Immature natural killer cell (primary cell): ENCODE data around the gene ZBTB21. TPM values are rescaled to one million over a fixed set of nuclear protein-coding genes. Genes with fewer than 3 reads are reported as not detected.
A peak's percentile ranks its signal among the peaks of the same experiment; 100 is the strongest.

Experiments used
- DNase-seq, 3 donors: peaks; one replicate each; pipeline ENCODE4 v3.0.0; 2022; ENCODE audit warnings: mixed read lengths in 1 of 3
- H3K27ac Mint-ChIP-seq, 6 donors: one replicate each; pipeline ENCODE4 v1.8.0; 2020; ENCODE audit warnings: mixed read lengths in 6 of 6, mild to moderate bottlenecking in 5 of 6, inconsistent platforms in 4 of 6, moderate library complexity in 3 of 6
- H3K27me3 Mint-ChIP-seq, 3 donors: one replicate each; pipeline ENCODE4 v1.8.0; 2020 to 2021; ENCODE audit warnings: low read depth in 3 of 3, mild to moderate bottlenecking in 3 of 3, mixed read lengths in 3 of 3, moderate library complexity in 3 of 3, inconsistent platforms in 1 of 3
- H3K36me3 Mint-ChIP-seq, 3 donors: one replicate each; pipeline ENCODE4 v1.8.0; 2020; ENCODE audit warnings: mixed read lengths in 3 of 3, inconsistent platforms in 2 of 3, mild to moderate bottlenecking in 2 of 3
- H3K4me1 Mint-ChIP-seq, 2 donors: one replicate each; pipeline ENCODE4 v1.8.0; 2020; ENCODE audit warnings: inconsistent platforms in 2 of 2, mild to moderate bottlenecking in 2 of 2, mixed read lengths in 2 of 2, moderate library complexity in 1 of 2
- H3K4me3 Mint-ChIP-seq, 5 donors: one replicate each; pipeline ENCODE4 v1.8.0; 2020; ENCODE audit warnings: mild to moderate bottlenecking in 5 of 5, mixed read lengths in 5 of 5, inconsistent platforms in 3 of 5, moderate library complexity in 3 of 5
- H3K9me3 Mint-ChIP-seq, 6 donors: one replicate each; pipeline ENCODE4 v1.8.0; 2020; ENCODE audit warnings: mild to moderate bottlenecking in 6 of 6, mixed read lengths in 6 of 6, inconsistent platforms in 4 of 6, moderate library complexity in 3 of 6
- polyA plus RNA-seq, 3 donors: library from polyadenylated mRNA; unstranded; fragments of 300-500 nt; fragmentation: Illumina TruSeq; gene quantifications; one replicate each; pipeline ENCODE4 v1.2.3, GENCODE V29; 2021

The ZBTB21 gene
- 1 to 10 TPM; 1.3 to 4.1 (median 2.2) TPM for polyA plus RNA-seq

DNA sequence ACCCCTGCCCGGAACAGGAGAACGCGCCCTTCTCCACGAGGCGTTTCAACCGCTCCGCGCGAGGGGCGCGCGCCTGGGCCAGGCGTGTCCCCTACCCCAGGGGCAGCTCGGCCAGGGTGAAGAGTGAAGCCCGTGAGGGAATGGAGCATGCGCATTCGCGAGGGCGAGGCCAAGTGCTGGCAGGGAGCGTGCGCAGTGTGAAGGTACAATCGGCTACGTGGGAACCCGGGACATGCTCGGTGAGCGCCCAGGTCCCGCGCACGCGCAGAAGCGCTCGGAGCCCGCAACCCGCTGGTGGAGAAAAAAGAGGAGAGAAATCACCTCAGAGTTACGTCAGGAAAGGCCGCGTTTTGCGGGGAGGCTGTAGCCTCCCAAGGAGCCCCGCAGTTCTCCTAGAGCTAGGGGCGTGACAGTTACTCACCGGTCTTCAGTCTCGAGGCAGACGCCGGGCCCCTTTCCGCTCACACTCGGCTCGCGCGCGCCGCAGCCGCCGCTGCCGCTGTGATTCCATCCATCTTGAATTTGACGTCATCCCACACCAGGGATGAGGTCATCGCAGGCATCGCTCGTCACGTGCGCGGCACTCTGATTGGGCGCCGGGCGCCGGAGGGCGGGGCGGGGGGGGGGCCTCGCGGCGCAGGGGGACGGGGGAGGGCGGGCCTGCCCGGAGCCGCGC is at the start of gene ZBTB21:
Gene ZBTB21 (minus strand): TSS at position 530 of the 676 bp plus-strand sequence. CDS start 16,265 bp downstream, outside the sequence.
- H3K36me3 Mint-ChIP-seq = peaks cover 0 to 4% (median 0%) of the 10 kb centered on the region in 3 donors
- peak within 1 kb of the TSS; percentile 96 to 100 (median 99) for H3K27ac Mint-ChIP-seq
- peaks cover 8 to 9% of the 10 kb centered on the region in 2 donors for H3K4me1 Mint-ChIP-seq
- H3K27me3 Mint-ChIP-seq = peaks cover 8 to 17% (median 13%) of the 10 kb centered on the region in 3 donors
- DNase-seq = peak; percentile 97 to 98 (median 98)
- no peaks in the 10 kb centered on the region for H3K9me3 Mint-ChIP-seq
- peak within 1 kb of the TSS; percentile 90 to 99 (median 97) for H3K4me3 Mint-ChIP-seq

DNA sequence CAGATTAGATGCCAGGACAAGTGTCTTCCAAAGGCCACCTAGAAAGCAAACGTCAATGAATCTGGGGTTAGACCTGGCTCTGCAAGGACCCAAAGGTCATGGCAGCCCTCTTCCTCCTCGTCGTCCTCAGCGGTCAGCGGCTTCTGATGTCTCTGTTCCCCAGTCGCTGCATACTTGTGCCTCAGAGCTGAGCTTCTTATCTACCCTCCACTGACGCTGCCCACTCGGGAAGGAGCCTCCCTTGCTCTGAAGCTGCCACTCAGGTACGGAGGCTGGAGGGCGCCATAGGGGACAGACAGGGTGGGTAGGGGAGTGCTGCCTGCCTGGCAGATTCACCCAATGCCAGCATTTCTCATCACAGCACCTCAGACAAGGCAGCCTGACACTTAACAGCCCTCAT is 49.6 kb upstream of the ZBTB21 start:
- H3K27me3 Mint-ChIP-seq = peaks cover 20 to 21% (median 20%) of the 10 kb centered on the region in 3 donors

DNA sequence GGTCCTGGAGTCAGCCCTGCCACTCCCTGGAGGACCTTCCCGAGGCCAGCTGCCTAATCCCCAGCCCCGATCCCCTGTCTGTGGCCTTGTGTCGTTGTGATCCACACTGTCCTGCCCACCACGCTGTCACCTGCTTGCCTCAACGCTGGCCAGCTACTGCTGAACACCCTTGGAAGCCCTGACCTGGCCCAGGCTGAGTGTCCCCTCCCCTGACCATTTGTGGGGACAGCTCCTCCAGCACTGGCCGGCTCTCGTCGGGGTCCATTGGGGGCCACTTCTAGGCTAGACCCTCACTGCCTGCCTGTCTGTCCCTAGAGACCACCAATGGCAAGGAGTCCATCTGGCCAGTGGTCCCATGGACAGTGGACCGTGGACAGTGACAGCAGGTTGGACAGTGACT is 49.0 kb upstream of the ZBTB21 start:
- H3K27me3 Mint-ChIP-seq = peaks cover 17 to 18% (median 17%) of the 10 kb centered on the region in 3 donors
- H3K4me1 Mint-ChIP-seq = peaks cover 33 to 35% of the 10 kb centered on the region in 2 donors
- no peak overlapping the region for H3K4me3 Mint-ChIP-seq
- H3K27ac Mint-ChIP-seq = no peak overlapping the region
- H3K9me3 Mint-ChIP-seq = peaks cover 0 to 2% (median 0%) of the 10 kb centered on the region in 6 donors
- no peak for DNase-seq
- H3K36me3 Mint-ChIP-seq = no peaks in the 10 kb centered on the region

More for the DNA sequence above, 49.6 kb upstream of the ZBTB21 start:
- no peaks in the 10 kb centered on the region for H3K36me3 Mint-ChIP-seq
- H3K27ac Mint-ChIP-seq = no peak overlapping the region
- H3K4me3 Mint-ChIP-seq = no peak overlapping the region
- peaks cover 36 to 39% of the 10 kb centered on the region in 2 donors for H3K4me1 Mint-ChIP-seq
- H3K9me3 Mint-ChIP-seq = peaks cover 0 to 2% (median 0%) of the 10 kb centered on the region in 6 donors
- no peak for DNase-seq

GRCh38 chr21:42058631-42059111 is 48.5 kb upstream of the ZBTB21 start:
- peaks cover 0 to 2% (median 0%) of the 10 kb centered on the region in 6 donors for H3K9me3 Mint-ChIP-seq
- peaks cover 14 to 17% (median 16%) of the 10 kb centered on the region in 3 donors for H3K27me3 Mint-ChIP-seq
- DNase-seq = no peak
- no peak overlapping the region for H3K4me3 Mint-ChIP-seq
- no peaks in the 10 kb centered on the region for H3K36me3 Mint-ChIP-seq
- H3K27ac Mint-ChIP-seq = peak overlapping the region in 1 of 6 donors; percentile 49
- H3K4me1 Mint-ChIP-seq = peaks cover 28 to 30% of the 10 kb centered on the region in 2 donors

DNA sequence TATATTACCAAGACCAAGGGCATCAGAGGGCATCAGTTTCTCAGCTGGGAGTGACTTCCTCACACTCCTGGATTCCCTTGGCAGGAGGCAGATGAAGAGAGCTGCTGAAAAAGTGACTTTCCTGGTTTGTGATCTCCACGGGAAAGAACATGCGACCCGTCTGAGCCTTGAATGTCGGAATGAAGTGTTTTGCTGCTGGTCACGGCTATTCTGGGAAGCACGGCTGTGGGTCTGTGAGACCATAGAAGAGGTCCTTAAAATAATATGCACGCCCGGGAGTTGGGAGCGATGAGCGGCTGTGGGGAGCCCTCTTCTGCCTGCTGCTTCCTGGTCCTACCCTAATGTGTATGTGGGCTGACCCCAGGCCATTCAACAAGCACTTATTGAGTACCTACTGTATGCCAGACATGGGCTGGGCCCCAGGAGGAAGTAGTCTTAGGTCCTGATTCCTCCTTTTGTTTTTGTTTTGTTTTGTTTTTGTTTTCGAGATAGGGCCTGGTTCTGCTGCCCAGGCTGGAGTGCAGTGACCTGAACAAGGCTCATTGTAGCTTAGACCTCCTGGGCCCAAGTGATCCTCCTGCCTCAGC is 47.8 kb upstream of the ZBTB21 start:
- H3K4me3 Mint-ChIP-seq = no peak overlapping the region
- no peaks in the 10 kb centered on the region for H3K36me3 Mint-ChIP-seq
- DNase-seq = no peak
- peaks cover 10 to 21% (median 15%) of the 10 kb centered on the region in 3 donors for H3K27me3 Mint-ChIP-seq
- H3K4me1 Mint-ChIP-seq = peaks cover 21 to 23% of the 10 kb centered on the region in 2 donors
- H3K9me3 Mint-ChIP-seq = peaks cover 0 to 2% (median 0%) of the 10 kb centered on the region in 6 donors
- H3K27ac Mint-ChIP-seq = no peak overlapping the region

GRCh38 chr21:42056996-42057689 is 47.0 kb upstream of the ZBTB21 start:
- Mint-ChIP-seq H3K36me3 (no peaks in the 10 kb centered on the region), H3K9me3 (peaks cover 0 to 2% (median 0%) of the 10 kb centered on the region in 6 donors), H3K4me1 (peaks cover 13 to 15% of the 10 kb centered on the region in 2 donors), H3K27me3 (peaks cover 7 to 19% (median 15%) of the 10 kb centered on the region in 3 donors), H3K4me3 (no peak overlapping the region), H3K27ac (no peak overlapping the region)
- DNase-seq = no peak

GRCh38 chr21:42056468-42056867 is 46.3 kb upstream of the ZBTB21 start:
- no peak for DNase-seq

GRCh38 chr21:42055425-42055824 is 45.3 kb upstream of the ZBTB21 start:
- Mint-ChIP-seq H3K27me3 (peaks cover 2 to 18% (median 9%) of the 10 kb centered on the region in 3 donors), H3K36me3 (no peaks in the 10 kb centered on the region), H3K4me1 (peaks cover 0 to 2% of the 10 kb centered on the region in 2 donors), H3K4me3 (no peak overlapping the region), H3K27ac (no peak overlapping the region), H3K9me3 (peaks cover 0 to 2% (median 0%) of the 10 kb centered on the region in 6 donors)
- DNase-seq = no peak

More at GRCh38 chr21:42056468-42056867, 46.3 kb upstream of the ZBTB21 start:
- Mint-ChIP-seq H3K27me3 (peaks cover 6 to 22% (median 12%) of the 10 kb centered on the region in 3 donors), H3K4me1 (peaks cover 8% of the 10 kb centered on the region in 2 donors), H3K27ac (no peak overlapping the region), H3K9me3 (peaks cover 0 to 2% (median 0%) of the 10 kb centered on the region in 6 donors), H3K36me3 (no peaks in the 10 kb centered on the region), H3K4me3 (no peak overlapping the region)

GRCh38 chr21:42051788-42052187 is 41.6 kb upstream of the ZBTB21 start:
- peaks cover 0 to 1% (median 0%) of the 10 kb centered on the region in 6 donors for H3K9me3 Mint-ChIP-seq
- peaks cover 3 to 30% (median 5%) of the 10 kb centered on the region in 3 donors for H3K27me3 Mint-ChIP-seq
- peaks cover 0 to 5% of the 10 kb centered on the region in 2 donors for H3K4me1 Mint-ChIP-seq
- no peak overlapping the region for H3K4me3 Mint-ChIP-seq
- H3K27ac Mint-ChIP-seq = no peak overlapping the region
- H3K36me3 Mint-ChIP-seq = no peaks in the 10 kb centered on the region
- no peak for DNase-seq

GRCh38 chr21:42049578-42050430 is 39.6 kb upstream of the ZBTB21 start:
- Mint-ChIP-seq H3K4me3 (no peak overlapping the region), H3K9me3 (peaks cover 0 to 1% (median 0%) of the 10 kb centered on the region in 6 donors), H3K4me1 (peaks cover 0 to 5% of the 10 kb centered on the region in 2 donors), H3K27me3 (peaks cover 2 to 28% (median 5%) of the 10 kb centered on the region in 3 donors), H3K27ac (no peak overlapping the region), H3K36me3 (no peaks in the 10 kb centered on the region)
- DNase-seq = no peak

- peaks cover 0 to 5% of the 10 kb centered on the region in 2 donors for H3K4me1 Mint-ChIP-seq
- H3K36me3 Mint-ChIP-seq = no peaks in the 10 kb centered on the region
- no peak for DNase-seq
- H3K4me3 Mint-ChIP-seq = no peak overlapping the region
- no peak overlapping the region for H3K27ac Mint-ChIP-seq
- peaks cover 2 to 27% (median 3%) of the 10 kb centered on the region in 3 donors for H3K27me3 Mint-ChIP-seq
- H3K9me3 Mint-ChIP-seq = peaks cover 0 to 1% (median 0%) of the 10 kb centered on the region in 6 donors
These were observed 38.9 kb upstream of the ZBTB21 start for GRCh38 chr21:42048870-42049577.

DNA sequence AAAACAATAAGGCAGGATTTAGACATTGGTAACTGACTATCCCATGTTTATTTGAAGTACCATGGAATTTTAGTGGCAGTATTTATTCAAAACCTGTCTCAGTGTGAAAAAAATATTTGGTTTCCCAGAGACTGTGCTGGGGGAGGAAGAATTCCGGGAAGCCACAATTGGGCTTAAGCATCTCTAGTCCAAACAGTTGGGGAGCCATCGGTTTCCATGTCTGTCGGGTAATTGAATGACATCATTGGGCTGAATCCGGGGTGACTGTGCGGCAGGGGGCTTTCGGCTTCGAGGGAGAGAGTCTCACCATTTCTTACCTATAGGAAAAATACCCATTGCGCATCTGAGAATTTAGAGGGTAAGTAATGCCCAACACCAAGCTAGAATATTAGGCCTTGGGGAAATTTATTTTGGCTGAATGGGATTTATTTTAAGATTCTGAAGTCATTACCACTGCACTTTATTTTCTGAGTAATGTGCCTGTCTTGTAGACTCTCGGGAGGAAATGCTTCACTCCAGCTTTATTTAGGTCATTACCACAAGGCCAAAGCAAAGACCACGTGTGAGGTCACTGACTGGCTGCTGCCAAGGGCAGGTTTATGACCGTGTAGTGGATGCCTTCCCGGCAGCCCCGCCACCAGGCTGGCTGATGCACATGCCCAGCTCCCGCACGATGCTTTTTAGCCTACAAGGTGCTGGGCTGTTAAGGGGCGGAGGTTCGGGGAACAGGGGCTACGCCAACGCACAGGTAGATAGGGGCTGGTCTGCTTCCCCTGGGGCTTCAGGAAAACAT is 37.9 kb upstream of the ZBTB21 start:
- H3K27ac Mint-ChIP-seq = no peak overlapping the region
- H3K4me3 Mint-ChIP-seq = no peak overlapping the region
- H3K27me3 Mint-ChIP-seq = peaks cover 2 to 19% (median 3%) of the 10 kb centered on the region in 3 donors
- DNase-seq = no peak
- H3K9me3 Mint-ChIP-seq = peaks cover 0 to 1% (median 0%) of the 10 kb centered on the region in 6 donors
- peaks cover 0 to 5% of the 10 kb centered on the region in 2 donors for H3K4me1 Mint-ChIP-seq
- H3K36me3 Mint-ChIP-seq = no peaks in the 10 kb centered on the region
